Measurements from ENCODE around the gene NAALADL1. TPM values are rescaled to one million over a fixed set of nuclear protein-coding genes. Genes with fewer than 3 reads are reported as not detected.

Gene NAALADL1
- total RNA-seq, 3 donors from 2014 or later: 6.9 to 57.7 (median 32.6) TPM

GRCh38 chr11:65090628-65091027, 32.3 kb upstream of the NAALADL1 start:
- no peak overlapping the region for H3K4me3 ChIP-seq
- no peak for ATAC-seq
- TF ChIP-seq CTCF (IDR thresholded peaks at IDR 0.05): no peak
- intact Hi-C loops (cut with DNase I, micrococcal nuclease): no loop called here
- DNase-seq: no peak
- peaks cover 11% of the 10 kb centered on the region for H3K36me3 ChIP-seq (ENCODE audit: low read depth)
- H3K9me3 ChIP-seq: no peaks in the 10 kb centered on the region
- H3K4me1 ChIP-seq (ENCODE audit: low read depth): peaks cover 1% of the 10 kb centered on the region

GRCh38 chr11:65089621-65090020, 31.3 kb upstream of the NAALADL1 start:
- Histone ChIP-seq H3K4me3 (no peak overlapping the region), H3K4me1 (ENCODE audit: low read depth) (peaks cover 8% of the 10 kb centered on the region), H3K9me3 (no peaks in the 10 kb centered on the region), H3K36me3 (ENCODE audit: low read depth) (peaks cover 11% of the 10 kb centered on the region)
- no peak for ATAC-seq
- intact Hi-C loops (cut with DNase I, micrococcal nuclease): no loop called here
- no peak for TF ChIP-seq CTCF (IDR thresholded peaks at IDR 0.05)
- DNase-seq: no peak

GRCh38 chr11:65087827-65088226, 29.5 kb upstream of the NAALADL1 start:
- Histone ChIP-seq H3K4me1 (ENCODE audit: low read depth) (peaks cover 16% of the 10 kb centered on the region), H3K9me3 (no peaks in the 10 kb centered on the region), H3K36me3 (ENCODE audit: low read depth) (peaks cover 11% of the 10 kb centered on the region), H3K4me3 (no peak overlapping the region)
- ATAC-seq: no peak
- intact Hi-C loops (cut with DNase I, micrococcal nuclease): no loop called here
- TF ChIP-seq CTCF (IDR thresholded peaks at IDR 0.05): no peak
- no peak for DNase-seq

GRCh38 chr11:65087216-65087615, 28.9 kb upstream of the NAALADL1 start:
- intact Hi-C loops (cut with DNase I, micrococcal nuclease): no loop called here
- Histone ChIP-seq H3K36me3 (ENCODE audit: low read depth) (peaks cover 11% of the 10 kb centered on the region), H3K9me3 (no peaks in the 10 kb centered on the region), H3K4me1 (ENCODE audit: low read depth) (peaks cover 16% of the 10 kb centered on the region), H3K4me3 (no peak overlapping the region)
- no peak for ATAC-seq
- DNase-seq: no peak
- no peak for TF ChIP-seq CTCF (IDR thresholded peaks at IDR 0.05)

GRCh38 chr11:65086809-65087208, 28.5 kb upstream of the NAALADL1 start:
- intact Hi-C loops (cut with DNase I, micrococcal nuclease): no loop called here
- no peak for TF ChIP-seq CTCF (IDR thresholded peaks at IDR 0.05)
- Histone ChIP-seq H3K4me3 (no peak overlapping the region), H3K9me3 (no peaks in the 10 kb centered on the region), H3K4me1 (ENCODE audit: low read depth) (peaks cover 16% of the 10 kb centered on the region), H3K36me3 (ENCODE audit: low read depth) (peaks cover 11% of the 10 kb centered on the region)
- no peak for DNase-seq
- ATAC-seq: no peak

GRCh38 chr11:65085446-65085845, 27.1 kb upstream of the NAALADL1 start:
- Histone ChIP-seq H3K4me3 (no peak overlapping the region), H3K4me1 (ENCODE audit: low read depth) (peaks cover 16% of the 10 kb centered on the region), H3K36me3 (ENCODE audit: low read depth) (peaks cover 11% of the 10 kb centered on the region), H3K9me3 (no peaks in the 10 kb centered on the region)
- DNase-seq: no peak
- ATAC-seq: no peak
- TF ChIP-seq CTCF (IDR thresholded peaks at IDR 0.05): no peak
- intact Hi-C loops (cut with DNase I, micrococcal nuclease): no loop called here
